Neural crest cell (in vitro differentiated cells): ENCODE measurements around the gene PATE4. TPM values are rescaled to one million over a fixed set of nuclear protein-coding genes. Genes with fewer than 3 reads are reported as not detected.
"Not testable (repeated sequence)": the region's sequence is repeated elsewhere in the genome, so short reads cannot be mapped to it uniquely, and the experiment has no call there.

ENCODE experiments used
- DNase-seq: peaks from one replicate; pipeline ENCODE4 v3.0.0; 2021; ENCODE audit warnings: low read depth, mixed read lengths, low spot score
- H3K27ac Mint-ChIP-seq: one replicate; pipeline ENCODE4 v1.8.0; 2021; ENCODE audit warnings: mild to moderate bottlenecking, mixed read lengths; ENCODE audit not compliant: unreplicated experiment
- H3K27me3 Mint-ChIP-seq: 2 replicates; pipeline ENCODE4 v1.8.0; 2021; ENCODE audit warnings: low read depth, mild to moderate bottlenecking, mixed read lengths
- H3K36me3 Mint-ChIP-seq: 2 replicates; pipeline ENCODE4 v1.8.0; 2021; ENCODE audit warnings: low read depth, mild to moderate bottlenecking, mixed read lengths
- H3K4me1 Mint-ChIP-seq: 2 replicates; pipeline ENCODE4 v1.8.0; 2021; ENCODE audit warnings: mixed read lengths
- H3K4me3 Mint-ChIP-seq: one replicate; pipeline ENCODE4 v1.8.0; 2021; ENCODE audit warnings: mild to moderate bottlenecking, mixed read lengths
- H3K9me3 Mint-ChIP-seq: 2 replicates; pipeline ENCODE4 v1.8.0; 2021; ENCODE audit warnings: mixed read lengths
- total RNA-seq: library from RNA; stranded (reverse); gene quantifications from 2 replicates; pipeline ENCODE4 v1.2.1, GENCODE V29; 2021
- TF ChIP-seq, protein P1 (sequence below): fragments of 200-600 bp; sonication (generic); conservative IDR thresholded peaks from 2 replicates; pipeline ENCODE4 v1.5.0; 2021; ENCODE audit warnings: antibody characterized with exemption, mild to moderate bottlenecking

The PATE4 gene
- total RNA-seq, 1 donor from 2014 or later: not detected

DNA sequence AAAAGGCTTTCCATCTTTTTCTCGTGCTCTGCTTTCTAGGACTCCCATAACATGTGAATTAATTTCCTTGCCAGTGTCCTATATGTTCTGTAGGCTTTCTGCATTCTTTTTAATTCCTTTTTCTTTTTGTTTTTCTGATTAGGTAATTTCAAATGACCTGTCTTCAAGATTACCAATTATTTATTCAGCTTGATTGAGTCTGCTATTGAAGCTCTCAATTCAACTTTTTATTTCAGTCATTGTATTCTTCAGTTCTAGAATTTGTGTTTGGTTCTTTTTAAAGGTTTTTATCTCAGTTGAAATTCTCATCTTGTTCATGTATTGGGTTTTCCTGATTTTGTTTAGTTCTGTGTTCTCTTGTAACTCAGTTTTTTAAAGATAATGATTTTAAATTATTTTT lies 30.7 kb upstream of the PATE4 start:
- H3K9me3 Mint-ChIP-seq: peaks cover 11% of the 10 kb centered on the region
- H3K4me3 Mint-ChIP-seq: no peak overlapping the region
- H3K36me3 Mint-ChIP-seq: peaks cover 5% of the 10 kb centered on the region
- peaks cover 5% of the 10 kb centered on the region for H3K27me3 Mint-ChIP-seq
- DNase-seq: no peak
- no peak overlapping the region for H3K27ac Mint-ChIP-seq
- no peaks in the 10 kb centered on the region for H3K4me1 Mint-ChIP-seq
- TF ChIP-seq, protein P1, sequence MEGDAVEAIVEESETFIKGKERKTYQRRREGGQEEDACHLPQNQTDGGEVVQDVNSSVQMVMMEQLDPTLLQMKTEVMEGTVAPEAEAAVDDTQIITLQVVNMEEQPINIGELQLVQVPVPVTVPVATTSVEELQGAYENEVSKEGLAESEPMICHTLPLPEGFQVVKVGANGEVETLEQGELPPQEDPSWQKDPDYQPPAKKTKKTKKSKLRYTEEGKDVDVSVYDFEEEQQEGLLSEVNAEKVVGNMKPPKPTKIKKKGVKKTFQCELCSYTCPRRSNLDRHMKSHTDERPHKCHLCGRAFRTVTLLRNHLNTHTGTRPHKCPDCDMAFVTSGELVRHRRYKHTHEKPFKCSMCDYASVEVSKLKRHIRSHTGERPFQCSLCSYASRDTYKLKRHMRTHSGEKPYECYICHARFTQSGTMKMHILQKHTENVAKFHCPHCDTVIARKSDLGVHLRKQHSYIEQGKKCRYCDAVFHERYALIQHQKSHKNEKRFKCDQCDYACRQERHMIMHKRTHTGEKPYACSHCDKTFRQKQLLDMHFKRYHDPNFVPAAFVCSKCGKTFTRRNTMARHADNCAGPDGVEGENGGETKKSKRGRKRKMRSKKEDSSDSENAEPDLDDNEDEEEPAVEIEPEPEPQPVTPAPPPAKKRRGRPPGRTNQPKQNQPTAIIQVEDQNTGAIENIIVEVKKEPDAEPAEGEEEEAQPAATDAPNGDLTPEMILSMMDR: no peak

DNA sequence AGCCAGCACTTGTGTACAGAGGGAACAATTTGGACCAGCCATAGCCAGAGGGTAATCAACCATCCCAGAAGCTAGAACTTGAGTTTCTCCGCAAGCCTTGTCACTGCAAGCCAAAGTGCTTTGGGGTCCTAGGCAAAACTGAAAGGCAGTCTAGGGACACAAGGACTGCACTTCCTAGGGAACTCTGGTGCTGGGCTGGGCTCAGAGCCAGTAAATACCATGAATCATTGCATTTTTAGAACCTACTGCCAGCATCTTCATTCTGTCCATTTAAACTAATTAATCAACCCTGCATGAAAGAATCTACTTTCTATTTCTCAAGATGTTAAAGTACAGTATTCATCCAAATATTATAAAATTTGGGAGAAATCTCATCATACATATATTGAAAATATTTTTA lies 25.2 kb upstream of the PATE4 start:
- Mint-ChIP-seq H3K9me3 (peaks cover 6% of the 10 kb centered on the region), H3K27me3 (peaks cover 11% of the 10 kb centered on the region), H3K4me1 (no peaks in the 10 kb centered on the region), H3K4me3 (no peak overlapping the region), H3K27ac (no peak overlapping the region), H3K36me3 (no peaks in the 10 kb centered on the region)
- no peak for DNase-seq
- TF ChIP-seq, protein P1: no peak

DNA sequence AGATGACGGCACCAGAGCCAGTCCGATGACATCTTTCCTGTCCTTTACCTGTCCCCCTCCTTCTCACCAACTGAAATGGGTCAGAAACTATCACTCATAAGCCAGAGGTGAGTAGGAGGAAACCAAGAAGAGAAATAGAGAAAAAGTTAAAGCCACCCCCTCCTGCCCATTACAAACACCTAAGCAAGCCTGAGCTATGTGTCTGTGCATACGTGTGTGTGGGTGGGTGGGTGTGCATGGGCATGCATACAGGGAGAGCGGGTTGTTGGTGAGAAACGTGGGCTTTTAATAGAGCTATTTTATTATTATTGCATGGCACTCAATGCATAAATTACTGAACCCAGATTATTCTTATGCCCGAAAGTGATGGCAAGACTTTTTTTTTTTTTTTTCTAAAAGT lies 2.6 kb downstream of the PATE4 start:
- no peak overlapping the region for H3K4me3 Mint-ChIP-seq
- peaks cover 8% of the 10 kb centered on the region for H3K27me3 Mint-ChIP-seq
- H3K4me1 Mint-ChIP-seq: no peaks in the 10 kb centered on the region
- H3K27ac Mint-ChIP-seq: no peak overlapping the region
- TF ChIP-seq, protein P1: no peak
- DNase-seq: no peak
- H3K9me3 Mint-ChIP-seq: no peaks in the 10 kb centered on the region
- no peaks in the 10 kb centered on the region for H3K36me3 Mint-ChIP-seq

DNA sequence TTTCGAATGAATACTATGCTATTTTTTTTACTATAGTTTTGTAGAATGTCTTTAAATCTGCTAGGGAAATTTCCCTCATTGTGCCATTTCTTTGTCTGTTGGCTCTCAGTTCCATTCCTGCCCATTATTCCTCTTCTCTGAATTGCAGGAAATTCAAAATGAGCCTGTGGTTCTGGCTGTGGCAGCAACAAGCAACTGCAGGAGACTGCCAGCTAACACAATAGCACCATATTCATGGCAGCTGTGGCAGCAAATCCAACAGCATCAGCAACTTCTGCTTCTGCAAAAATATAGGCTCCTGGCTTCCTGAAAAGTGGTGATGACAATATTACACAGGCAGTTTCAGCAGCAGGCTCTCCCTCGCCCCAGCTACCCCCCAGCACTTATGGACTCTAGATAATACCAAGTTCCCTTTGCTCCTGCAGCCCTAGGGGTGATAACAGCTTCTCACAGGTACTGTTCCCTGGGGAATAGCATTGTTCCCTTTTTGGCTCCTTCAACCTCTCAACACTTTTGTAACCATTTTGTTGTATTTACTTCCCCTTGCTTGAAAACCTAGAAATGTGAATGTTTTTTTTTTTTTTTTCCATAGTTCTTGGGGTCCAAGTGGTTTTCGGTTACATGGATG lies 9.3 kb downstream of the PATE4 start:
- no peak overlapping the region for H3K4me3 Mint-ChIP-seq

DNA sequence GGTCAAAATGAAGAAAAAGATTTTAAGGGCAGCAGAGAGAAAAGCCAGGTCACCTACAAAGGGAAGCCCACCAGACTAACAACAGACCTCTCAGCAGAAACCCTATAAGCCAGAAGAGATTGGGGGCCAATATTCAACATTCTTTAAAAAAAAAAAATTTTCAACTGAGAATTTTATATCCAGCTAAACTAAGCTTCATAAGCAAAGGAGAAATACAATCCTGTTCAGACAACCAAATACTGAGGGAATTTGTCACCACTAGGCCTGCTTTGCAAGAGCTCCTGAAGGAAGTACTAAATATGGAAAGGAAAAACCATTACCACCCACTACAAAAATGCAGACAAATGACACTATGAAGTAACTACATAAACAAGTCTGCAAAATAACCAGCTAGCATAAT lies 13.1 kb downstream of the PATE4 start:
- peaks cover 17% of the 10 kb centered on the region for H3K9me3 Mint-ChIP-seq
- DNase-seq: no peak
- no peak overlapping the region for H3K27ac Mint-ChIP-seq
- peaks cover 9% of the 10 kb centered on the region for H3K4me1 Mint-ChIP-seq
- no peak overlapping the region for H3K4me3 Mint-ChIP-seq
- peaks cover 14% of the 10 kb centered on the region for H3K36me3 Mint-ChIP-seq
- TF ChIP-seq, protein P1: no peak
- H3K27me3 Mint-ChIP-seq: peaks cover 18% of the 10 kb centered on the region

More for the DNA sequence above, 9.3 kb downstream of the PATE4 start:
- H3K9me3 Mint-ChIP-seq: peaks cover 13% of the 10 kb centered on the region
- H3K4me1 Mint-ChIP-seq: peaks cover 9% of the 10 kb centered on the region
- peaks cover under 1% of the 10 kb centered on the region for H3K27me3 Mint-ChIP-seq
- H3K36me3 Mint-ChIP-seq: peaks cover 14% of the 10 kb centered on the region
- no peak for DNase-seq
- no peak overlapping the region for H3K27ac Mint-ChIP-seq
- TF ChIP-seq, protein P1: no peak

DNA sequence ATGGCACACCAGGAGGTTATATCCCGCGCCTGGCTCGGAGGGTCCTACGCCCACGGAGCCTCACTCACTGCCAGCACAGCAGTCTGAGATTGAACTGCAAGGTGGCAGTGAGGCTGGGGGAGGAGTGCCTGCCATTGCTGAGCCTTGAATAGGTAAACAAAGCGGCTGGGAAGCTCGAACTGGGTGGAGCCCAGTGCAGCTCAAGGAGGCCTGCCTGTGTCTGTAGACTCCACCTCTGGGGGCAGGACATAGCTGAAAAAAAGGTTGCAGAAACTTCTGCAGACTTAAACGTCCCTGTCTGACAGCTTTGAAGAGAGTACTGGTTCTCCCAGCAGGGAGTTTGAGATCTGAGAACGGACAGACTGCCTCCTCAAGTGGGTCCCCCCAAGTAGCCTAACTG lies 24.6 kb downstream of the PATE4 start:
- not testable (repeated sequence) for H3K4me3 Mint-ChIP-seq, H3K27me3 Mint-ChIP-seq, DNase-seq, H3K27ac Mint-ChIP-seq, H3K4me1 Mint-ChIP-seq
- peaks cover 31% of the 10 kb centered on the region for H3K36me3 Mint-ChIP-seq
- H3K9me3 Mint-ChIP-seq: peaks cover 19% of the 10 kb centered on the region

DNA sequence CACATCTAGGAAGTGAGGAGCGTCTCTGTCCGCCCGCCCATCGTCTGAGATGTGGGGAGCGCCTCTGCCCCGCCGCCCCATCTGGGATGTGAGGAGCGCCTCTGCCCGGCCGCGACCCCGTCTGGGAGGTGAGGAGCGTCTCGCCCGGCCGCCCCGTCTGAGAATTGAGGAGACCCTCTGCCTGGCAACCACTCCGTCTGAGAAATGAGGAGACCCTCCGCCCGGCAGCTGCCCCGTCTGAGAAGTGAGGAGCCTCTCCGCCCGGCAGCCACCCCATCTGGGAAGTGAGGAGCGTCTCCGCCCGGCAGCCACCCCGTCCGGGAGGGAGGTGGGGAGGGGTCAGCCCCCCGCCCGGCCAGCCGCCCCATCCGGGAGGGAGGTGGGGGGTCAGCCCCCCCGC lies 29.7 kb downstream of the PATE4 start:
- Mint-ChIP-seq H3K36me3 (peaks cover 25% of the 10 kb centered on the region), H3K9me3 (peaks cover 16% of the 10 kb centered on the region)
- H3K27me3 Mint-ChIP-seq, H3K4me1 Mint-ChIP-seq, H3K4me3 Mint-ChIP-seq, H3K27ac Mint-ChIP-seq, DNase-seq: not testable (repeated sequence)

DNA sequence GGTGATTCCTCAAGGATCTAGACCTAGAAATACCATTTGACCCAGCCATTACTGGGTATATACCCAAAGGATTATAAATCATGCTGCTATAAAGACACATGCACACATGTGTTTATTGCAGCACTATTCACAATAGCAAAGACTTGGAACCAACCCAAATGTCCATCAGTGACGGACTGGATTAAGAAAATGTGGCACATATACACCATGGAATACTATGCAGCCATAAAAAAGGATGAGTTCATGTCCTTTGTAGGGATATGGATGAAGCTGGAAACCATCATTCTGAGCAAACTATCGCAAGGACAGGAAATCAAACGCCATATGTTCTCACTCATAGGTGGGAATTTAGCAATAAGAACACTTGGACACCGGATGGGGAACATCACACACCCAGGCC lies 32.2 kb downstream of the PATE4 start:
- H3K4me3 Mint-ChIP-seq, DNase-seq, H3K4me1 Mint-ChIP-seq, H3K9me3 Mint-ChIP-seq, H3K27ac Mint-ChIP-seq, H3K27me3 Mint-ChIP-seq: not testable (repeated sequence)
- peaks cover 14% of the 10 kb centered on the region for H3K36me3 Mint-ChIP-seq
